GM23248 (cell line): ENCODE results near the gene SYT1.

Experiments
- EZH2 ChIP-seq: fragments of 200-600 bp; sonication (generic); IDR thresholded peaks from 2 replicates; pipeline ENCODE4 v1.6.1; 2018; ENCODE audit warnings: antibody characterized with exemption, mild to moderate bottlenecking; ENCODE audit not compliant: insufficient read depth, poor library complexity, severe bottlenecking
- EZH2phosphoT487 ChIP-seq: fragments of 200-600 bp; sonication (generic); IDR thresholded peaks from 2 replicates; pipeline ENCODE4 v1.6.1; 2018; ENCODE audit warnings: antibody characterized with exemption, moderate library complexity, mild to moderate bottlenecking, low read depth; ENCODE audit not compliant: insufficient read depth

- no peak for TF ChIP-seq EZH2
- no peak for TF ChIP-seq EZH2phosphoT487
Measured at GRCh38 chr12:79114896-79115295, 250.3 kb downstream of the SYT1 start.
